Muscle of back (tissue), 13 donors: Measurements from ENCODE around the gene FCER1A. TPM values are rescaled to one million over a fixed set of nuclear protein-coding genes. Genes with fewer than 3 reads are reported as not detected.

Source experiments
- DNase-seq, 3 donors: peaks; one replicate each; pipeline versions ENCODE4 v3.0.0 to v3.0.0-alpha.2; 2013
- long read RNA-seq, 9 donors: transcript quantifications; one replicate each; lab custom pipeline, GENCODE V29; 2026
- polyA plus RNA-seq, 10 donors: library from polyadenylated mRNA; unstranded; fragments of 120-200 nt; gene quantifications; one replicate each; pipeline ENCODE4 v1.2.1, GENCODE V29; 2013; ENCODE audit not compliant: insufficient read length in 10 of 10

FCER1A gene
- 1 to 10 TPM in 1 of 10 donors, under 1 TPM in 9; 0.26 to 1.5 (median 0.46) TPM for polyA plus RNA-seq
- long read RNA-seq, donor 1, result 0 reads
- long read RNA-seq, donor 2, result 0 reads
- long read RNA-seq, donor 3, result 0 reads
- long read RNA-seq, donor 4, result 0 reads
- long read RNA-seq, donor 5, result 0 reads
- long read RNA-seq, donor 6, result 0 reads
- long read RNA-seq, donor 7, result 0 reads
- long read RNA-seq, donor 8, result 0 reads
- long read RNA-seq, donor 9, result 0 reads

- no peak for DNase-seq
Measured at GRCh38 chr1:159302095-159302494, at the start of gene FCER1A. TSS of gene FCER1A (plus strand) at chr1:159302336. CDS start at chr1:159302365, 29 bp downstream.

DNA sequence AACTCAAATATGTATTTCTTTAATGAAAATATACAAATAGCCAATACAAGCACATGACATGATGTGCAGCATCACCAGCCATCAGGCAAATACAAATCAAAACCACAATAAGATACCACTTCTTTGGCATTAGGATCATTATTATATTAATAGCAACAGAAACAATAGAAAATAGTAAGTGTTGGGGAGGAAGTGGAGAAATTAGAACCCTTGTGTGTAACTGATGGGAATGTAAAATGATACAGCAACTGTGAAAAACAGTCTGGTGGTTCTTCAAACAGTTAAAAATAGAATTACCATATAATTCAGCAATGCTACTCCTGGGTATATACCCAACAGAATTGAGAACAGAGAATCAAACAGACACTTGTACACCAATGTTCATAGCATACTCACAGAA lies 40.8 kb upstream of the FCER1A start:
- no peak for DNase-seq

DNA sequence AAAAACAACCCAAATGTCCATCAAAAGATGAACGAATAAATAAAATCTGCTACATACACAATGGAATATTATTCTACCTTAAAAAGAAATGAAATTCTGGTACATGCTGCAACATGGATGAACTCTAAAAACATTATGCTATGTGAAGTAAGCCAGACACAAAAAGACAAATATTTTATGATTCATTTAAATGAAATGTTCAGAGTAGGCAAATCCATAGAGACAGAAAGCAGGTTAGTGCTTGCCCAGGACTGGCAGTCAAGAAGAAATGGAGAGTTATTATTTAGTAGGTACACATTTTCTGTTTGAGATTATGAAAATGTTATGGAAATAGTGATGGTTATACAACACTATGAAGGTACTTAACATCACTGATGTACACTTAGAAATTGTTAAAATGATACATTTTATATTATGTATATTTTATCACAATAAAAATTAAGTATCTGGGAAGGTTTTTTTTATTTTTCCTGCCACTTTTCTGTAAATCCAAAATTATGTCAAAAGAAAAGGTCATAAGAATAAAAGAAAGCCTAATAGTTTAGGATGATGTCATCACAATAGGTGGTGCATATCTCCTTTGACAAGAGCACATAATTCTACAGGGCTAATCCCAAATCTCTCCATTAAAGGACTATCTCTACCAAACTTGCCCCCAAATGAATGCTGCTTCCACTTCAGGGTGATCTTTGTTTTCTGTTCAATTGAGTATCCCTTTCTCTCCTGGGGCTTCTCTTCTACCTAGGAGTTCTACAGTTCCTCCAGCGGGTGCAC lies 40.2 kb upstream of the FCER1A start:
- no peak for DNase-seq

DNA sequence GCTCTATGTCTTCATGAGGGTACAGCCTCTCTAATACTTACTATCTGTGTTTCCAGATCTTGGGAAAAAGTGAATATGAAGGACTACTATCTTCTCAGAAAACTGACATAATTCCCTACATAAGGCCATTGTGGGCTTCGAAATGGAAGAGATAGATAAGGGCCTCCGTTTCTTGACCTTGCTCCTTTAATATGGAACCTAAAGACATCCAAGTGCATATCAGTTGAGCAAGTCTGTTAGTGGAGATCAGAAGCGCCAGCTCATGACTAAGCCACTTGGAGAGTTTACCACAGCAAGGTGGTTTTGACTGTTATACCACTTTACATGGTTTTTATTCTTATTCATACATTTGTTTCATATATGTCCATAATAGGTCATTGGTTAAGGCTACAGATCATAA lies 35.3 kb upstream of the FCER1A start:
- no peak for DNase-seq

DNA sequence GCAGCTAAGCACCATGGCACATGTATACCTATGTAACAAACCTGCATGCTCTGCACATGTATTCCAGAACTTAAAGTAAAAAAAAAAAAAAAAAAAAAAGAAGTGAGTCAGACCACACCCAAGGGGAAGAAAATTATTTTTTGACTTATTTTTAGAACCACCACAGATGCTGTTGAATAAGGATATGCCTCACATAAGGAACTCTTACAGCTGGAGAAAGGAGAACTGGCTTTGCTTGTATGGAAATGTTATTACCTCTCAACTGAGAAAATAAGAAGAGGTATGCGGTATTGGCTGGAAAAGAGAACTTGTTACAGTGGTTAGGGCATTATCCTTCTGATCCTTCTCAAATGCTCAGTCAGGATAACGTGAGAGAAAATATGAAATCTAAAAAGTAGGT lies 27.5 kb upstream of the FCER1A start:
- DNase-seq, result no peak

DNA sequence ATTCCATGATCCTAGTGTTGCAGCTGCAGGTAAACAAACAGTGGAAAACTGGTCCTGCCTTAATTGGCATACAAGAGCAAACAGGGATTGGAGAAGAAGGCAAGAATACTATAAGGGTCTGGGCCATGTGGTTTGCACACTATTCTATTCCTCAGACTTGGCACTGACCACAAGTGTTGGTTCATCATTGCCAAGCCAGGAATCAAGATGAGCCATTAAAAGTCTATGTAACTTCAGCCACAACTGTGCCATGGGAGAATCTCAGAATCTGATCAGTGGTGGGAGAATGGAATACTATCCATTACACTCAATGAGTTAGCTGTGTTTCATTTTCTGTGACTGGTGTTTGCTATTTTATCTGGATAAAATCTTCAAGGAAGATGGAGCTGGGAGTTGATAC lies 26.2 kb upstream of the FCER1A start:
- no peak for DNase-seq

GRCh38 chr1:159279773-159280172 lies 22.4 kb upstream of the FCER1A start:
- no peak for DNase-seq

DNA sequence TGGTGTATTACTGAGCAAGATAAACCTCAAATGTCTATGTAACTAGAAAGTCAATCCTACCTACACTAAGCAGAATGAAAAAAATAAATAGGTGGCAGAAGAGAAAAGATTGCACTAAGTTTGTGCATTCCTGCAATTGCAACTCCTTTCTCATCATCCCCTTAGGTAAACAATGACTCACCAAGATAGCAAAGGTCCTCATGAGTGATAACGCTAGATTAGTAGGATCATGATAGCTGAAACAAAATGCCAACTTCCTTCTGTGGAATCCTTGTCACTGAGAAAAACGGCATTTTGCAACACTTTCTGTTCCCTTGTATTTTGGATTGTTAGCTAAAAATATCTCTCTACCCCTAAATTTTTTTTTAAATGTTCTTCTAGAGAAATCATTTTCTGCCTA lies 20.0 kb upstream of the FCER1A start:
- DNase-seq, result no peak

GRCh38 chr1:159289060-159289459 lies 13.1 kb upstream of the FCER1A start:
- DNase-seq, result no peak

- DNase-seq, result no peak
Measured at GRCh38 chr1:159291424-159291823, 10.7 kb upstream of the FCER1A start.

DNA sequence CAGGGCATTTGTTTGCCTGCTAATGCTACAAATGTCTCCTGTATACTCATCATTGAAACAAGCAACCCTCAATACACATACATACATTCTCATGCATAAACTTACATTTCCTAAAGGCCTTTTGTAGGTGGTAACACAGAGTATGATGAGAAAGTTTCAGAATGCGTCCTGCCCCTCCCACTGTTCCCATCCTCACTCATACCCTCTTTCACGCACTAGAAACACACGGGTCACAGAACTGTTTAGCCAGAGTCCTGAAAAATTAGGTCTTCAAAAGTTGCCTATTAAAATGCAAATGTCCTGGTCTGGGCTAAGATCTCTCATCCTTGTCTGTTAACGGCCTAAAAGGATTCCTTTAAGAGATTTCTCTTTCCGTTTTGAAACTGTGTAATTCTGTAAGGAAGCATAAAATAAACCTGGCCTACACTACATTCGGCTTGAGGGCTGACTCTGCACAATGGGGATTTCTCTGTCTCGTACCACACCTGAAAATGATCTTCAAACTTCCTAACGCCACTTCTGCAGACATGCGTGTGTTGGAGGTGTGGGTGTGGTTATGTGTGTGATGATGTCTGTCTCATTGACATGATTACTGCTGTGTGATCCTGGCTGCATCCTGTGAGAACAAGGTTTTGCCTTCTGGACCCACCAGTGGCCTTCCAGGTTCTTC lies 5.3 kb upstream of the FCER1A start:
- DNase-seq, result no peak

- no peak for DNase-seq
Measured at GRCh38 chr1:159300146-159300545, 2.0 kb upstream of the FCER1A start.

DNA sequence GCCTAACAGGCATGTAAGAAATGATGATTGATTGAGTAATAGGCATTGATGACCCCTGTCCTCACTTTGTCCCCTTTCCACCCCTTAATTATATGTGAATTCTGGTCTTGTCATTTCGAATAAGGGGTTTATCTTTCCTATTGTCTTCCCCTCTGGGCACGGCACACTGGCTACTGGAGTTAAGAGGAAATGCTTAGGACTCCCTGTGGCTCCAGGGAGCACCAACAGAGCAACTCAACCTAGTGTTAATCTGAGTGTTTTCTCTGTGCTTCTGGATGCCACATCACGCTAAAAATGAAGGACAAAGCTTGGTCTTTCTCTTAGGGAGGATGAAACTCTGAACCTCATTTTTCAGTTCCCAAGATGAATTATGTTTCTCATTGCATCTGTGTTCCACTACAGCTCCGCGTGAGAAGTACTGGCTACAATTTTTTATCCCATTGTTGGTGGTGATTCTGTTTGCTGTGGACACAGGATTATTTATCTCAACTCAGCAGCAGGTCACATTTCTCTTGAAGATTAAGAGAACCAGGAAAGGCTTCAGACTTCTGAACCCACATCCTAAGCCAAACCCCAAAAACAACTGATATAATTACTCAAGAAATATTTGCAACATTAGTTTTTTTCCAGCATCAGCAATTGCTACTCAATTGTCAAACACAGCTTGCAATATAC lies 5.3 kb downstream of the FCER1A start:
- no peak for DNase-seq

- no peak for DNase-seq
Measured at GRCh38 chr1:159311679-159312078, 9.5 kb downstream of the FCER1A start.

DNA sequence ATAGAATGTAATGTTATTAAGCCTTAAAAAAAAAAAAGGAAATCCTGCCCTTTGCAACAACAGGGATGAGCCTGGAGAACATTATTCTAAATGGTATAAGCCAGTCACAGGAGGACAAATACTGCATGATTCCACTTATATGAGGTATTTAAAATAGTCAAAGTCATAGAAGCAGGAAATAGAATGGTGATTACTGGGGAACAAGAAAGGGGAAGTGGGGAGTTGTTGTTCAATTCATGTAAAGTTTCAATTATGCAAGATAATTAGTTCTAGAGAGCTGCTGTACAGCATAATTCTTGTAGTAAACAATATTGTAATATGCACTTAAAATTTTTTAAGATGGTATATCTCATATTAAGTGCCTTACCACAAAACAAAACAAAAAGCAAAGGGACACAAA lies 13.2 kb downstream of the FCER1A start:
- no peak for DNase-seq

- no peak for DNase-seq
Measured at GRCh38 chr1:159318784-159319551, 16.8 kb downstream of the FCER1A start.

- no peak for DNase-seq
Measured at GRCh38 chr1:159334797-159335196, 32.7 kb downstream of the FCER1A start.

- no peak for DNase-seq
Measured at GRCh38 chr1:159338018-159338417, 35.9 kb downstream of the FCER1A start.

GRCh38 chr1:159339536-159339935 lies 37.4 kb downstream of the FCER1A start:
- DNase-seq, result no peak

GRCh38 chr1:159341736-159342135 lies 39.6 kb downstream of the FCER1A start:
- no peak for DNase-seq

- no peak for DNase-seq
Measured at GRCh38 chr1:159342761-159343425, 40.8 kb downstream of the FCER1A start.
